Measurements from ENCODE around the gene LARGE1.

DNA sequence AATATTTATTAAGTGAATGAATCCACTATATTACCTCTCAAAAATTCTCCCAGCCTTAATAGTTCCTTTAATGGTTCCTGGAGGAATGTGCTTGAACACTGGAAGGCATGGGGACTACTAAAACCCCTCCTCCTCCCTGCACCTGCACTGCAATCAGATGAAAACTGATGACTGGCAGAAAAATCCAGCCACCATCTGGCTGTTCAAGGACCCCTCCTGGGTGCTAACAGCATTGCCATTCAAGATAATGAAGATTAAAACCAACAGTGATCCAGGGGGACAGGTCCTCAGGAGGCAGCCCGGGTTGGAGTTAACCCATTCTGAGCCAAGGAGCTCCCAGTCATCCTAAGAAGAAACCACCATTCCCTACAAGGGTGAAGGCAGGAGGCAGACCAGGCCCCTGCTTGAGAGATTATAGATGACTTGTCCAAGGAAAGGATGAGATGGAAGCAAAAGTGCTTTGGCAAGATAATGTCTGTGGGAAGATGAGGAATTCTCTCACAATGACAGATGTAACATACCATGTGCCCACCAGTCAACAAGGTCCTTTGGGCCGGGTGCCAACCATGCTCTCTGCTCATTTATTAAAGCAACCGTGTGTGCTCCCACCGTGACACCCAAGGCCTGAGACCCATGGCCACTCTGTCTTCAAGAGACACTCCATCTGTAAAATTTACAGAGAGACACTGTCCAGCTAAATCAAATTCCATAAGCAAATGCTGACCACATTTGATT is 90.6 kb downstream of the LARGE1 start:
- no peak for TF ChIP-seq EZH2 (IDR thresholded peaks at IDR 0.05; ENCODE audit: low read depth, low read length, severe bottlenecking)
- TF ChIP-seq, protein P1, sequence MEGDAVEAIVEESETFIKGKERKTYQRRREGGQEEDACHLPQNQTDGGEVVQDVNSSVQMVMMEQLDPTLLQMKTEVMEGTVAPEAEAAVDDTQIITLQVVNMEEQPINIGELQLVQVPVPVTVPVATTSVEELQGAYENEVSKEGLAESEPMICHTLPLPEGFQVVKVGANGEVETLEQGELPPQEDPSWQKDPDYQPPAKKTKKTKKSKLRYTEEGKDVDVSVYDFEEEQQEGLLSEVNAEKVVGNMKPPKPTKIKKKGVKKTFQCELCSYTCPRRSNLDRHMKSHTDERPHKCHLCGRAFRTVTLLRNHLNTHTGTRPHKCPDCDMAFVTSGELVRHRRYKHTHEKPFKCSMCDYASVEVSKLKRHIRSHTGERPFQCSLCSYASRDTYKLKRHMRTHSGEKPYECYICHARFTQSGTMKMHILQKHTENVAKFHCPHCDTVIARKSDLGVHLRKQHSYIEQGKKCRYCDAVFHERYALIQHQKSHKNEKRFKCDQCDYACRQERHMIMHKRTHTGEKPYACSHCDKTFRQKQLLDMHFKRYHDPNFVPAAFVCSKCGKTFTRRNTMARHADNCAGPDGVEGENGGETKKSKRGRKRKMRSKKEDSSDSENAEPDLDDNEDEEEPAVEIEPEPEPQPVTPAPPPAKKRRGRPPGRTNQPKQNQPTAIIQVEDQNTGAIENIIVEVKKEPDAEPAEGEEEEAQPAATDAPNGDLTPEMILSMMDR (IDR thresholded peaks at IDR 0.05; ENCODE audit: control extremely low read depth in 1 of 3, insufficient read depth in 1 of 3, low read depth in 1 of 3, low read length in 3 of 3) = peak in 1 of 3 experiments; percentile 7; a peak in 1 of 4 replicates
- no peak for TF ChIP-seq ZNF274 (IDR thresholded peaks at IDR 0.05; ENCODE audit: borderline replicate concordance, extremely low read depth, low read length)
- TF ChIP-seq BRCA1 (IDR thresholded peaks at IDR 0.05; ENCODE audit: low read depth, low read length) = no peak
- TF ChIP-seq CREB1 (IDR thresholded peaks at IDR 0.05) = no peak
- TF ChIP-seq POLR2A (IDR thresholded peaks at IDR 0.05; ENCODE audit: control extremely low read depth in 1 of 2, low read depth in 2 of 2, low read length in 2 of 2) = no peak
- no peak for TF ChIP-seq SRF (IDR thresholded peaks at IDR 0.05; ENCODE audit: low read depth, low read length)
- TF ChIP-seq JUND (IDR thresholded peaks at IDR 0.05; ENCODE audit: low read length) = no peak
- TF ChIP-seq RAD21 (IDR thresholded peaks at IDR 0.05 in 1 of 2, conservative IDR thresholded peaks at IDR 0.05 in 1 of 2; ENCODE audit: low read depth in 2 of 2, low read length in 2 of 2) = peak in 1 of 2 experiments; percentile 19; a peak in 1 of 4 replicates
